Measurements from ENCODE around the gene A2M.

DNA sequence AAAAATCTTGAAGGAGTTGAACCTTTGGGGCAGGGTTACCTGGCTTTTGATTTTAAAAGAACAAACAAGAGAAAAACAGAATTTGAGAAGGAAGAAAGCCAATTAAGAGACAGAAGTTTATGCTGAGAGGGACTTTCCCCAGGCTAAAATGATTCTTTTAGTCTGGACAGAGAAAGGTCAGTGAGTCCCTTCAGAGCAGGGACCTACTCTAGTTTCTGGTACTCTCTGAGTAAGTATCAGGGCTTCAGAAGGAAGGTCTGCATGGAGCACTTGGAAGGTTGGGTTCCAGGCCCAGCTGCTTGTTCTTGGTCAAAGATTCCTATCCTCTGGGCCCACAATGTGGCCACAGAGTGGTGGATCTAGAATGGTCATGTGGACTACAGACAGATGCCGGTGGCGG, 66.8 kb downstream of the A2M start:
- TF ChIP-seq, protein P1, sequence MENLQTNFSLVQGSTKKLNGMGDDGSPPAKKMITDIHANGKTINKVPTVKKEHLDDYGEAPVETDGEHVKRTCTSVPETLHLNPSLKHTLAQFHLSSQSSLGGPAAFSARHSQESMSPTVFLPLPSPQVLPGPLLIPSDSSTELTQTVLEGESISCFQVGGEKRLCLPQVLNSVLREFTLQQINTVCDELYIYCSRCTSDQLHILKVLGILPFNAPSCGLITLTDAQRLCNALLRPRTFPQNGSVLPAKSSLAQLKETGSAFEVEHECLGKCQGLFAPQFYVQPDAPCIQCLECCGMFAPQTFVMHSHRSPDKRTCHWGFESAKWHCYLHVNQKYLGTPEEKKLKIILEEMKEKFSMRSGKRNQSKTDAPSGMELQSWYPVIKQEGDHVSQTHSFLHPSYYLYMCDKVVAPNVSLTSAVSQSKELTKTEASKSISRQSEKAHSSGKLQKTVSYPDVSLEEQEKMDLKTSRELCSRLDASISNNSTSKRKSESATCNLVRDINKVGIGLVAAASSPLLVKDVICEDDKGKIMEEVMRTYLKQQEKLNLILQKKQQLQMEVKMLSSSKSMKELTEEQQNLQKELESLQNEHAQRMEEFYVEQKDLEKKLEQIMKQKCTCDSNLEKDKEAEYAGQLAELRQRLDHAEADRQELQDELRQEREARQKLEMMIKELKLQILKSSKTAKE (CRISPR knock-in tag; IDR thresholded peaks at IDR 0.05; ENCODE audit: borderline replicate concordance): no peak
- TF ChIP-seq, protein P2, sequence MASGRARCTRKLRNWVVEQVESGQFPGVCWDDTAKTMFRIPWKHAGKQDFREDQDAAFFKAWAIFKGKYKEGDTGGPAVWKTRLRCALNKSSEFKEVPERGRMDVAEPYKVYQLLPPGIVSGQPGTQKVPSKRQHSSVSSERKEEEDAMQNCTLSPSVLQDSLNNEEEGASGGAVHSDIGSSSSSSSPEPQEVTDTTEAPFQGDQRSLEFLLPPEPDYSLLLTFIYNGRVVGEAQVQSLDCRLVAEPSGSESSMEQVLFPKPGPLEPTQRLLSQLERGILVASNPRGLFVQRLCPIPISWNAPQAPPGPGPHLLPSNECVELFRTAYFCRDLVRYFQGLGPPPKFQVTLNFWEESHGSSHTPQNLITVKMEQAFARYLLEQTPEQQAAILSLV (CRISPR knock-in tag; IDR thresholded peaks at IDR 0.05; ENCODE audit: borderline replicate concordance): no peak
- TF ChIP-seq POLR2A (IDR thresholded peaks at IDR 0.05; ENCODE audit: insufficient read depth in 1 of 2, low read depth in 2 of 2, low read length in 2 of 2): no peak
- no peak for TF ChIP-seq ZMYM4 (CRISPR knock-in tag; IDR thresholded peaks at IDR 0.05)
- TF ChIP-seq ZNF260 (CRISPR knock-in tag; IDR thresholded peaks at IDR 0.05; ENCODE audit: borderline replicate concordance, low read depth): no peak
- no peak for TF ChIP-seq RFX5 (IDR thresholded peaks at IDR 0.05; ENCODE audit: low read depth, low read length)
- no peak for TF ChIP-seq SP1 (IDR thresholded peaks at IDR 0.05)
- no peak for TF ChIP-seq SP1 (CRISPR knock-in tag; IDR thresholded peaks at IDR 0.05)
- TF ChIP-seq, protein P3, sequence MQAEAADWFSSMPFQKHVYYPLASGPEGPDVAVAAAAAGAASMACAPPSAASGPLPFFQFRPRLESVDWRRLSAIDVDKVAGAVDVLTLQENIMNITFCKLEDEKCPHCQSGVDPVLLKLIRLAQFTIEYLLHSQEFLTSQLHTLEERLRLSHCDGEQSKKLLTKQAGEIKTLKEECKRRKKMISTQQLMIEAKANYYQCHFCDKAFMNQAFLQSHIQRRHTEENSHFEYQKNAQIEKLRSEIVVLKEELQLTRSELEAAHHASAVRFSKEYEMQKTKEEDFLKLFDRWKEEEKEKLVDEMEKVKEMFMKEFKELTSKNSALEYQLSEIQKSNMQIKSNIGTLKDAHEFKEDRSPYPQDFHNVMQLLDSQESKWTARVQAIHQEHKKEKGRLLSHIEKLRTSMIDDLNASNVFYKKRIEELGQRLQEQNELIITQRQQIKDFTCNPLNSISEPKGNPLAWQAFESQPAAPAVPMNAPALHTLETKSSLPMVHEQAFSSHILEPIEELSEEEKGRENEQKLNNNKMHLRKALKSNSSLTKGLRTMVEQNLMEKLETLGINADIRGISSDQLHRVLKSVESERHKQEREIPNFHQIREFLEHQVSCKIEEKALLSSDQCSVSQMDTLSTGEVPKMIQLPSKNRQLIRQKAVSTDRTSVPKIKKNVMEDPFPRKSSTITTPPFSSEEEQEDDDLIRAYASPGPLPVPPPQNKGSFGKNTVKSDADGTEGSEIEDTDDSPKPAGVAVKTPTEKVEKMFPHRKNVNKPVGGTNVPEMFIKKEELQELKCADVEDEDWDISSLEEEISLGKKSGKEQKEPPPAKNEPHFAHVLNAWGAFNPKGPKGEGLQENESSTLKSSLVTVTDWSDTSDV (CRISPR knock-in tag; IDR thresholded peaks at IDR 0.05): no peak
- TF ChIP-seq EHMT2 (IDR thresholded peaks at IDR 0.05; ENCODE audit: borderline replicate concordance, low read depth, low read length): no peak

Measured in HepG2 (cell line).